ENCODE results near the gene FOXJ1. TPM values are rescaled to one million over a fixed set of nuclear protein-coding genes. Genes with fewer than 3 reads are reported as not detected.
A peak's percentile ranks its signal among the peaks of the same experiment; 100 is the strongest.

FOXJ1 gene
- total and polyA plus RNA-seq, 2 of the 13 experiments (the other 11 are each of a cell fraction or from before 2014, with no cell fraction given), result 0.98 to 1.6 TPM

DNA sequence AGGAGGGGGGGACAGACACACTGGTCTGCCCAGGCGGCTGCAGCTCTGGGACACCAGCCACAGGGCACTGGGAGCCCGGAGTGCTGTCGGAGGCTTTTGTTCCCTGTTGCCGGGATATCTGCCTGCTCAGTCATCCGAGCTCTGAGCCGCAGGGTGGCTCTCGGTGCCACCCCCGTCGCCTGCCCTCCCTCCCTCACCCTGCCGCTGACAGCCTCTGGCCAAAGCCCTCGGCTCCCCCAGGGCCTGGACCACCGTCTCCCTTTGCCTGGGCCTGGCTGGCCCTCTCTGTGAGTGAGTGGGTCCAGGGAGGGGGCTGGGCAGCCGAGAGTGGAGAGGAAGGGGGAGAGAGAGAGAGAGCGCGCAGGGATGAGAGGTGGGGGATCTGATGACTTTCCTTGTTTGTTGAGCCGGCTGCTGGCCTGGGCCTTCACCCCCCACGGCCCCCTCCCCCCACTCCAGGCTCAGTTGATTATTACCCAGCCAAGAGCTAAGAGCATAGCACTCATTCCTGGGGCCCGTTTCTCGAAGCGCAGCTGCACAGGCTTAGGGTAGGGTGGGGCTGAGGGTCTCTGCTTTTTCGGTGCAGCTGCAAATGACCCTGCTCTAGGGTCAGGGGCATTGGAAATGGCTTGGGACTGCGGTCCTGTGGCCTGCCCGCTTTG lies 2.7 kb downstream of the FOXJ1 start (continued):
- TF ChIP-seq NCOA1 (CRISPR knock-in tag; IDR thresholded peaks at IDR 0.05) (peak; percentile 85), ZNF615 (CRISPR knock-in tag; IDR thresholded peaks at IDR 0.05; ENCODE audit: borderline replicate concordance) (peak; percentile 68; the same call in 1 of the 2 replicates), NRL (CRISPR knock-in tag; IDR thresholded peaks at IDR 0.05; ENCODE audit: borderline replicate concordance) (peak; percentile 89), POLR2A (IDR thresholded peaks at IDR 0.05; ENCODE audit: insufficient read depth in 1 of 2, low read depth in 2 of 2, low read length in 2 of 2) (0 out of 4 replicates have a peak, but pooled peaks of 1 of the 2 experiments have one; percentile 39), ZBTB40 (IDR thresholded peaks at IDR 0.05) (no peak), ZBTB40 (CRISPR knock-in tag; IDR thresholded peaks at IDR 0.05) (peak; percentile 72), ZSCAN12 (CRISPR knock-in tag; IDR thresholded peaks at IDR 0.05) (peak; percentile 85; the same call in 1 of the 2 replicates), FOXC1 (CRISPR knock-in tag; IDR thresholded peaks at IDR 0.05; ENCODE audit: borderline replicate concordance) (peak; percentile 69; the same call in 1 of the 2 replicates), PCBP1 (IDR thresholded peaks at IDR 0.05; ENCODE audit: borderline replicate concordance, low read depth, low read length) (0 out of 2 replicates have a peak, but pooled peaks have one; percentile 55), ETS1 (CRISPR knock-in tag; IDR thresholded peaks at IDR 0.05) (0 out of 2 replicates have a peak, but pooled peaks have one; percentile 21), MTA1 (CRISPR knock-in tag; IDR thresholded peaks at IDR 0.05; ENCODE audit: borderline replicate concordance) (peak; percentile 78; the same call in 1 of the 2 replicates), SP1 (IDR thresholded peaks at IDR 0.05) (no peak), SP1 (CRISPR knock-in tag; IDR thresholded peaks at IDR 0.05) (no peak; the same call in 1 of the 2 replicates)
- TF ChIP-seq, protein P1, sequence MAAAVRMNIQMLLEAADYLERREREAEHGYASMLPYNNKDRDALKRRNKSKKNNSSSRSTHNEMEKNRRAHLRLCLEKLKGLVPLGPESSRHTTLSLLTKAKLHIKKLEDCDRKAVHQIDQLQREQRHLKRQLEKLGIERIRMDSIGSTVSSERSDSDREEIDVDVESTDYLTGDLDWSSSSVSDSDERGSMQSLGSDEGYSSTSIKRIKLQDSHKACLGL (CRISPR knock-in tag; IDR thresholded peaks at IDR 0.05), result 0 out of 2 replicates have a peak, but pooled peaks have one; percentile 19
- TF ChIP-seq, protein P2, sequence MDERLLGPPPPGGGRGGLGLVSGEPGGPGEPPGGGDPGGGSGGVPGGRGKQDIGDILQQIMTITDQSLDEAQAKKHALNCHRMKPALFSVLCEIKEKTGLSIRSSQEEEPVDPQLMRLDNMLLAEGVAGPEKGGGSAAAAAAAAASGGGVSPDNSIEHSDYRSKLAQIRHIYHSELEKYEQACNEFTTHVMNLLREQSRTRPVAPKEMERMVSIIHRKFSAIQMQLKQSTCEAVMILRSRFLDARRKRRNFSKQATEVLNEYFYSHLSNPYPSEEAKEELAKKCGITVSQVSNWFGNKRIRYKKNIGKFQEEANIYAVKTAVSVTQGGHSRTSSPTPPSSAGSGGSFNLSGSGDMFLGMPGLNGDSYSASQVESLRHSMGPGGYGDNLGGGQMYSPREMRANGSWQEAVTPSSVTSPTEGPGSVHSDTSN (CRISPR knock-in tag; IDR thresholded peaks at IDR 0.05), result no peak
- TF ChIP-seq, protein P3, sequence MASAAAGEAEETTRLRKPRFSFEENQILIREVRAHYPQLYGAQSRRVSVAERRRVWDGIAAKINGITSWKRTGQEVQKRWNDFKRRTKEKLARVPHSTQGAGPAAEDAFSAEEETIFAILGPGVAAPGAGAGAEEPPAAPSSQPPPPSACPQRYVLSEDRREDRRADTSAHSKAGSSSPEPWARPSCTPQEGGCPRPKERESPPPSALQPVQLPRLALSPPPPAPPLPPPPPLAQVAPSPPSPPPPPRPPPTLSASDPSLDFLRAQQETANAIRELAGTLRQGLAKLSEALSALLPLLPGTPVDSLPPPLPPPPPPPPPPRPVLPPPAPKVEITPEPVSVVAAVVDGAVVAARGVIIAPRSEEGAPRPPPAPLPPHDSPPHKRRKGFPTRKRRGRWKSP (CRISPR knock-in tag; IDR thresholded peaks at IDR 0.05), result peak; percentile 92
